Measurements from ENCODE around the gene OR51I2. TPM values are rescaled to one million over a fixed set of nuclear protein-coding genes. Genes with fewer than 3 reads are reported as not detected.

The OR51I2 gene
- total RNA-seq, 1 donor from 2014 or later, result not detected

DNA sequence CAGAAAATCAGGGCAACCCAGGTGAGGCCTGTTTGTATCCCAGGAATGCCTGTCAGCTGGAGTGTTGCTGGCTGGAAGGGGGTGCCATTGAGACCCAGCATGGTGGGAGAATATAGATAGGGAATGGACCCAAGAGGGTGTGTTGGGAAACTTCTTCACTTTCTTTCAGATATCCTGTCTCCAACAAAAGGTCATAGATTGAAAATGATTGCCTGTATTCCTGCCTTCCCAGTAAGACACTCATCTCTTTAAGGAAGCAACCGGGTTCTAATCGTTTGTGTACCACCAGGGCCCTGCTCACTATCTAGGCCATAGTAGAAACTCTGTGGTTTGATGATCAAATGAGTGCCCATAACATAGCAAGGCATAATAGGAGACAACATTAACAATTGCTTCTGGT, 7.7 kb upstream of the OR51I2 start, which contains the start of gene OR51I1:
Gene OR51I1, minus strand, starts transcription at position 101 of the 400 bp plus-strand sequence. Its CDS starts 0 bp downstream, at position 101.
- Mint-ChIP-seq H3K36me3 (ENCODE audit: unreplicated experiment) (no peaks in the 10 kb centered on the region), H3K4me3 (ENCODE audit: unreplicated experiment) (no peak within 1 kb of the TSS), H3K27ac (ENCODE audit: unreplicated experiment) (no peak within 1 kb of the TSS), H3K4me1 (ENCODE audit: unreplicated experiment) (no peaks in the 10 kb centered on the region), H3K27me3 (ENCODE audit: unreplicated experiment) (peaks cover 14% of the 10 kb centered on the region), H3K9me3 (ENCODE audit: unreplicated experiment) (no peaks in the 10 kb centered on the region)
- TF ChIP-seq, protein P1, sequence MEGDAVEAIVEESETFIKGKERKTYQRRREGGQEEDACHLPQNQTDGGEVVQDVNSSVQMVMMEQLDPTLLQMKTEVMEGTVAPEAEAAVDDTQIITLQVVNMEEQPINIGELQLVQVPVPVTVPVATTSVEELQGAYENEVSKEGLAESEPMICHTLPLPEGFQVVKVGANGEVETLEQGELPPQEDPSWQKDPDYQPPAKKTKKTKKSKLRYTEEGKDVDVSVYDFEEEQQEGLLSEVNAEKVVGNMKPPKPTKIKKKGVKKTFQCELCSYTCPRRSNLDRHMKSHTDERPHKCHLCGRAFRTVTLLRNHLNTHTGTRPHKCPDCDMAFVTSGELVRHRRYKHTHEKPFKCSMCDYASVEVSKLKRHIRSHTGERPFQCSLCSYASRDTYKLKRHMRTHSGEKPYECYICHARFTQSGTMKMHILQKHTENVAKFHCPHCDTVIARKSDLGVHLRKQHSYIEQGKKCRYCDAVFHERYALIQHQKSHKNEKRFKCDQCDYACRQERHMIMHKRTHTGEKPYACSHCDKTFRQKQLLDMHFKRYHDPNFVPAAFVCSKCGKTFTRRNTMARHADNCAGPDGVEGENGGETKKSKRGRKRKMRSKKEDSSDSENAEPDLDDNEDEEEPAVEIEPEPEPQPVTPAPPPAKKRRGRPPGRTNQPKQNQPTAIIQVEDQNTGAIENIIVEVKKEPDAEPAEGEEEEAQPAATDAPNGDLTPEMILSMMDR (IDR thresholded peaks at IDR 0.05), result no peak
- no peak for DNase-seq (ENCODE audit: extremely low spot score, unreplicated experiment)

DNA sequence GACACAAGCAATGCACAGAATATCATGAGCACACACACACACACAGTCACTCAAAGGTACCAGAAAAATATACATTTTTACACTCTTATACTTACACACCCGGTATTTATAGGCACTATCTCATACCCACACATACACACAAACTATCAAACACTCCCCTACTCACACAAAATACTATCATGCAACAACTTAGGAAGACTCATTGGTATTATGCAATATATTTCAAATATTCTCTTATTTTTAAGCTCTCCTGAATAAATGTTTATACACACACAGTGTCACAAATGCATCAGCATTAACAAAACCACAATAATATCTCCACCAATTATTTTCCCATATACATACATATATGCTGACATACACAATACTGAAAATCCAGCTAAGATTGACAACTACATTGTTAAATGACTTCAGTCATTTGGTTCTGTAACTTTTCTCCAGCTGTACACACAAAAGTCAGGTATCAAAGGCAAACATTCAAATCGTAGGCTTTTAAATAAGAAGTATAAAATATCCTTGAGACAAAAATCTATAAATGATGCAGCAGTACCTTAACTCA, 5.2 kb upstream of the OR51I2 start:
- Mint-ChIP-seq H3K4me3 (ENCODE audit: unreplicated experiment) (no peak overlapping the region), H3K36me3 (ENCODE audit: unreplicated experiment) (no peaks in the 10 kb centered on the region), H3K27ac (ENCODE audit: unreplicated experiment) (no peak overlapping the region), H3K4me1 (ENCODE audit: unreplicated experiment) (no peaks in the 10 kb centered on the region), H3K9me3 (ENCODE audit: unreplicated experiment) (no peaks in the 10 kb centered on the region), H3K27me3 (ENCODE audit: unreplicated experiment) (peaks cover 8% of the 10 kb centered on the region)
- no peak for DNase-seq (ENCODE audit: extremely low spot score, unreplicated experiment)
- TF ChIP-seq, protein P1 (IDR thresholded peaks at IDR 0.05), result no peak

DNA sequence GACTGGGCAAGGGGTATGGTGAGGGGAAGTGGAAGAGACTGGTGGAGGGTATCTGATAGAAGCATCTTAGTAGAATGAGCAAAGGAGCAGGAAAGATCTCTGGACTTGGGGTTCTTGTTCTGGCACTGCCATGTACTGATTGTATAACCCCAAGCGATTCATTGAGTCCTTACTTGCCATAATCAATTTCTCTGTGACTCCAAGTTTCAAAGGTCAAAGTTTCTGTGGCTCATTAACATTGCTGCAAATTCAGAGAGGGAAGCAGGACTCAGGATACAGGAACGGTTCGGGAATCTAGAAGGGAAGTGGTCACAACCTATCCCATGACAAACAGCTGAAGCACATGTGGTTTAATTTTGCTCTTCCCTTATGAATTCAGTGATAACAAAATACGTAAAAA, 309 bp downstream of the OR51I2 start:
- no peaks in the 10 kb centered on the region for H3K9me3 Mint-ChIP-seq (ENCODE audit: unreplicated experiment)
- H3K27ac Mint-ChIP-seq (ENCODE audit: unreplicated experiment), result no peak overlapping the region
- H3K4me3 Mint-ChIP-seq (ENCODE audit: unreplicated experiment), result no peak overlapping the region
- no peaks in the 10 kb centered on the region for H3K27me3 Mint-ChIP-seq (ENCODE audit: unreplicated experiment)
- H3K36me3 Mint-ChIP-seq (ENCODE audit: unreplicated experiment), result no peaks in the 10 kb centered on the region
- TF ChIP-seq, protein P1 (IDR thresholded peaks at IDR 0.05), result no peak
- H3K4me1 Mint-ChIP-seq (ENCODE audit: unreplicated experiment), result no peaks in the 10 kb centered on the region
- no peak for DNase-seq (ENCODE audit: extremely low spot score, unreplicated experiment)

DNA sequence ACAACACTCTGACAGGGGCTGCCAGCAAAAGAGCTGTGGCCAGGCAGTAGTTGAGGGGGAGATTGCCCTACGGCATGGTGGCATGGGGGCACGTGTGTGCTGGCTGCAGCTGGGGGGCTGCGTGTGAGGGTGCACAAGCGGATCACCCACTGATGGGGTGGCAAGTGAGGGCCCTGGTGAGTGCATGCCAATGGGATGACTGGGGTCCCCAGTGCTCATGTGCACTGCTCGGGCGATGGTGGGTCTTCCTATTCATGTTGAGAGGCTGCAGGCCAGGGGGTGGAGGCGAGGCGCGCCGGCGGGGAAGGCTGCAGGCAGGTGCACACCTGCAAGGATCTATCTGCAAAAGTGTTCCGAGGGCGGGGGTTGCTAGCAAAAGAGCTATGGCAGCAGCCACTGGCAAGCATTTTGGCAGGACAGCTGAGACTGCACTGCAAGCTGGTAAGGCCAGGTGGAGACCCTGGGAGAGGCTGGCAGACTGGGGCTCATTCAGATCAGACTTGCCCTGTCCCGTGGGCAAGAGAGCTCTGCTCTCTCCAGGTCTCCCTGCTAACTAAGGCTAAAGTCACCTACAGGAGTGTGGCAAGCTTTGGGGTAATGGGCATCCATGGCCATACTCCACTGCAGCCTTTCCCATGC, 12.0 kb downstream of the OR51I2 start:
- H3K27me3 Mint-ChIP-seq (ENCODE audit: unreplicated experiment), result no peaks in the 10 kb centered on the region
- TF ChIP-seq, protein P1 (IDR thresholded peaks at IDR 0.05), result no peak
- H3K36me3 Mint-ChIP-seq (ENCODE audit: unreplicated experiment), result no peaks in the 10 kb centered on the region
- no peak for DNase-seq (ENCODE audit: extremely low spot score, unreplicated experiment)
- H3K4me1 Mint-ChIP-seq (ENCODE audit: unreplicated experiment), result no peaks in the 10 kb centered on the region
- no peak overlapping the region for H3K4me3 Mint-ChIP-seq (ENCODE audit: unreplicated experiment)
- no peaks in the 10 kb centered on the region for H3K9me3 Mint-ChIP-seq (ENCODE audit: unreplicated experiment)
- no peak overlapping the region for H3K27ac Mint-ChIP-seq (ENCODE audit: unreplicated experiment)

DNA sequence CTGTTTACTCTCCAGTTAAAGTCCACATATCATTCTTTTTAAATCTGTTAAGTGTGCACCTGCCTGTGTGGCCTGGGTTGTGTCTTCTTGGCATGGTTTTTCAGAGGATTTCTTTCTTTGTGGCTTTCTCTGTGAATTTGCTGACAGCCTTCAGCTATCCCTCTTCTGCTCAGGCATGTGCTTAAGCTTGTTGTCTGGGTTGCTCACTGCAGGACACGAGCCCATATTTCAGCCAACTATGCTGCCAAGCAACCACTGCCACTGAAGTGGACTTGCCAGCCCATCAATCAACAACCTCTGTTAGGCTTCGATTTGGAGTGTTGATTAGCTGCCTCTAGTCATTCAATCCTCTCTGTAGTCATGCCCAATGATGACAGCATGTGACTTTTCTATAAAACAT, 18.4 kb downstream of the OR51I2 start:
- DNase-seq (ENCODE audit: extremely low spot score, unreplicated experiment), result no peak
- peaks cover 10% of the 10 kb centered on the region for H3K27me3 Mint-ChIP-seq (ENCODE audit: unreplicated experiment)
- H3K4me3 Mint-ChIP-seq (ENCODE audit: unreplicated experiment), result no peak overlapping the region
- no peaks in the 10 kb centered on the region for H3K36me3 Mint-ChIP-seq (ENCODE audit: unreplicated experiment)
- no peak overlapping the region for H3K27ac Mint-ChIP-seq (ENCODE audit: unreplicated experiment)
- TF ChIP-seq, protein P1 (IDR thresholded peaks at IDR 0.05), result no peak
- no peaks in the 10 kb centered on the region for H3K9me3 Mint-ChIP-seq (ENCODE audit: unreplicated experiment)
- H3K4me1 Mint-ChIP-seq (ENCODE audit: unreplicated experiment), result no peaks in the 10 kb centered on the region

All from osteocyte (in vitro differentiated cells).